HEK293 (cell line): ENCODE results near the gene PUM2.

Source experiments
- CTCF ChIA-PET: fragments of 350-600 bp; formaldehyde crosslinking; extraction: SDS; loops from one replicate; lab custom pipeline; 2021; ENCODE audit warnings: antibody characterized with exemption; lab: Yijun Ruan, JAX
- POLR2A ChIA-PET: fragments of 300-600 bp; formaldehyde crosslinking; extraction: SDS; loops from one replicate; lab custom pipeline; 2020; ENCODE audit warnings: antibody characterized with exemption, inconsistent platforms; lab: Yijun Ruan, JAX
- H3K27ac ChIP-seq: fragments of 200-500 bp; sonication (Bioruptor generic); 2 replicates; pipeline ENCODE4 v1.5.1; 2014; ENCODE audit warnings: low read depth, low read length, control low read depth, inconsistent platforms; ENCODE audit errors: extremely low read depth
- H3K36me3 ChIP-seq, 2 experiments: fragments of 200-500 bp in 1 of 2; sonication (Bioruptor generic) in 1 of 2; 1 replicate in 1 of 2; 2 replicates in 1 of 2; pipeline ENCODE4 v1.5.1; 2014 to 2017; ENCODE audit warnings: inconsistent platforms in 2 of 2, low read length in 2 of 2; ENCODE audit not compliant: control insufficient read depth in 2 of 2, insufficient read depth in 1 of 2
- H3K4me1 ChIP-seq: fragments of 200-500 bp; sonication (Bioruptor generic); 2 replicates; pipeline ENCODE4 v1.5.1; 2014; ENCODE audit warnings: mild to moderate bottlenecking, low read length, inconsistent platforms; ENCODE audit not compliant: control insufficient read depth, insufficient read depth
- H3K4me3 ChIP-seq: 2 replicates; pipeline ENCODE4 v1.5.1; 2011; ENCODE audit warnings: low read depth, mild to moderate bottlenecking, control low read depth, low read length, moderate library complexity
- H3K9me3 ChIP-seq: fragments of 200-500 bp; sonication (Bioruptor generic); 2 replicates; pipeline ENCODE4 v1.5.1; 2014; ENCODE audit warnings: low read depth, low read length, inconsistent platforms; ENCODE audit not compliant: control insufficient read depth, insufficient read depth
- ATF2 ChIP-seq: fragments of 450-650 bp; formaldehyde crosslinking; IDR thresholded peaks from 2 replicates; pipeline ENCODE4 v1.5.1; 2016; ENCODE audit warnings: missing biosample characterization, missing genetic modification characterization, low read depth
- BCL6B ChIP-seq: fragments of 450-650 bp; formaldehyde crosslinking; IDR thresholded peaks from 2 replicates; pipeline ENCODE4 v1.5.1; 2017; ENCODE audit warnings: missing biosample characterization, missing genetic modification characterization
- KLF8 ChIP-seq: fragments of 450-650 bp; formaldehyde crosslinking; IDR thresholded peaks from 2 replicates; pipeline ENCODE4 v1.5.1; 2016; ENCODE audit warnings: missing biosample characterization, missing genetic modification characterization
- MEIS1 ChIP-seq: sonication (generic); formaldehyde crosslinking; IDR thresholded peaks from 2 replicates; pipeline ENCODE4 v1.8.1; 2022; ENCODE audit warnings: missing genetic modification reagents, mild to moderate bottlenecking, borderline replicate concordance
- YY2 ChIP-seq: fragments of 450-650 bp; formaldehyde crosslinking; IDR thresholded peaks from 2 replicates; pipeline ENCODE4 v1.5.1; 2016; ENCODE audit warnings: missing biosample characterization, missing genetic modification characterization
- ZBTB48 ChIP-seq: fragments of 450-650 bp; formaldehyde crosslinking; IDR thresholded peaks from 2 replicates; pipeline ENCODE4 v1.5.1; 2016; ENCODE audit warnings: missing biosample characterization, missing genetic modification characterization
- ZFHX2 ChIP-seq: fragments of 450-650 bp; formaldehyde crosslinking; conservative IDR thresholded peaks from 2 replicates; pipeline ENCODE4 v1.5.1; 2016; ENCODE audit warnings: missing biosample characterization, missing genetic modification characterization
- ZFP41 ChIP-seq: fragments of 450-650 bp; formaldehyde crosslinking; IDR thresholded peaks from 2 replicates; pipeline ENCODE4 v1.5.1; 2016; ENCODE audit warnings: missing biosample characterization, missing genetic modification characterization, borderline replicate concordance
- ZNF138 ChIP-seq: fragments of 450-650 bp; formaldehyde crosslinking; IDR thresholded peaks from 2 replicates; pipeline ENCODE4 v1.5.1; 2016; ENCODE audit warnings: missing biosample characterization, missing genetic modification characterization, borderline replicate concordance
- ZNF148 ChIP-seq: fragments of 450-650 bp; formaldehyde crosslinking; IDR thresholded peaks from 2 replicates; pipeline ENCODE4 v1.5.0; 2017; ENCODE audit warnings: missing biosample characterization, missing genetic modification characterization, borderline replicate concordance
- ZNF157 ChIP-seq: fragments of 450-650 bp; formaldehyde crosslinking; IDR thresholded peaks from 2 replicates; pipeline ENCODE4 v1.5.1; 2016; ENCODE audit warnings: missing biosample characterization, missing genetic modification characterization
- ZNF174 ChIP-seq: fragments of 450-650 bp; formaldehyde crosslinking; IDR thresholded peaks from 2 replicates; pipeline ENCODE4 v1.5.0; 2017; ENCODE audit warnings: missing biosample characterization, mild to moderate bottlenecking, missing genetic modification characterization
- ZNF248 ChIP-seq: fragments of 450-650 bp; formaldehyde crosslinking; IDR thresholded peaks from 2 replicates; pipeline ENCODE4 v1.5.1; 2017; ENCODE audit warnings: missing biosample characterization, missing genetic modification characterization
- ZNF280D ChIP-seq: fragments of 450-650 bp; formaldehyde crosslinking; IDR thresholded peaks from 2 replicates; pipeline ENCODE4 v1.5.1; 2016; ENCODE audit warnings: missing biosample characterization, missing genetic modification characterization
- ZNF311 ChIP-seq: fragments of 450-650 bp; formaldehyde crosslinking; IDR thresholded peaks from 2 replicates; pipeline ENCODE4 v1.5.1; 2017; ENCODE audit warnings: missing biosample characterization, missing genetic modification characterization, borderline replicate concordance
- ZNF341 ChIP-seq: fragments of 450-650 bp; formaldehyde crosslinking; IDR thresholded peaks from 2 replicates; pipeline ENCODE4; 2016; ENCODE audit warnings: low read depth, missing biosample characterization, missing genetic modification characterization
- ZNF350 ChIP-seq: fragments of 450-650 bp; formaldehyde crosslinking; IDR thresholded peaks from 2 replicates; pipeline ENCODE4 v1.5.0; 2017; ENCODE audit warnings: missing biosample characterization, mild to moderate bottlenecking, missing genetic modification characterization
- ZNF629 ChIP-seq: fragments of 450-650 bp; formaldehyde crosslinking; IDR thresholded peaks from 2 replicates; pipeline ENCODE4 v1.5.1; 2017; ENCODE audit warnings: missing biosample characterization, missing genetic modification characterization
- ZNF792 ChIP-seq: fragments of 450-650 bp; formaldehyde crosslinking; IDR thresholded peaks from 2 replicates; pipeline ENCODE4 v1.5.1; 2016; ENCODE audit warnings: missing biosample characterization, missing genetic modification characterization

PUM2 gene

GRCh38 chr2:20214566-20215182 lies 136.0 kb downstream of the PUM2 start:
- no peak overlapping the region for H3K4me3 ChIP-seq
- no peak for TF ChIP-seq ZFHX2 (tag by site-specific recombination)
- no peak for TF ChIP-seq ZNF280D
- TF ChIP-seq ZFP41 (tag by site-specific recombination) = no peak
- TF ChIP-seq ZNF248 (tag by site-specific recombination) = no peak
- no peak for TF ChIP-seq ZNF629 (tag by site-specific recombination)
- TF ChIP-seq ZNF350 = no peak
- TF ChIP-seq YY2 (tag by site-specific recombination) = no peak
- no peak for TF ChIP-seq ATF2 (tag by site-specific recombination)
- no peak for TF ChIP-seq ZNF792
- no peak for TF ChIP-seq KLF8 (tag by site-specific recombination)
- no peak for TF ChIP-seq ZNF157 (tag by site-specific recombination)
- TF ChIP-seq ZNF148 = no peak
- no peak for TF ChIP-seq ZNF341 (tag by site-specific recombination)
- TF ChIP-seq MEIS1 (CRISPR knock-in tag) = no peak
- TF ChIP-seq ZBTB48 (tag by site-specific recombination) = no peak
- no peak for TF ChIP-seq ZNF174 (tag by site-specific recombination)
- TF ChIP-seq ZNF138 (tag by site-specific recombination) = no peak
- no peak for TF ChIP-seq BCL6B (tag by site-specific recombination)
- no peak for TF ChIP-seq ZNF311 (tag by site-specific recombination)
- TF ChIP-seq, all 188 proteins: peak for 0
- Histone ChIP-seq H3K27ac (no peak overlapping the region), H3K9me3 (no peaks in the 10 kb centered on the region), H3K36me3 (peaks cover 0 to 14% of the 10 kb centered on the region in 2 experiments; a peak in 2 of 3 replicates), H3K4me1 (peaks cover 12% of the 10 kb centered on the region)
- ChIA-PET CTCF (interaction anchor here (0.6 to 1.1 kb wide), 4 partner anchors 10 to 217 kb away, joined by 3 to 4 read pairs (median 3); partner anchors contain the start of gene SDC1), POLR2A (interaction anchor here (1.1 to 1.2 kb wide), 2 partner anchors 9 to 10 kb away, joined by 3 to 6 read pairs; partner anchors contain the start of gene SDC1)
